Measurements from ENCODE around the gene LRRC51. TPM values are rescaled to one million over a fixed set of nuclear protein-coding genes. Genes with fewer than 3 reads are reported as not detected.

The LRRC51 gene, protein sequence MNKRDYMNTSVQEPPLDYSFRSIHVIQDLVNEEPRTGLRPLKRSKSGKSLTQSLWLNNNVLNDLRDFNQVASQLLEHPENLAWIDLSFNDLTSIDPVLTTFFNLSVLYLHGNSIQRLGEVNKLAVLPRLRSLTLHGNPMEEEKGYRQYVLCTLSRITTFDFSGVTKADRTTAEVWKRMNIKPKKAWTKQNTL
- total RNA-seq (2013): 1.1 TPM
- polyA plus RNA-seq (1 to 10 TPM; 1.3 to 1.9 (median 1.6) TPM), polyA minus RNA-seq (0.28 and 3.2 TPM in 2 replicates), total RNA-seq (0.06 to 1.1 (median 0.46) reads per million in 11 experiments)

DNA sequence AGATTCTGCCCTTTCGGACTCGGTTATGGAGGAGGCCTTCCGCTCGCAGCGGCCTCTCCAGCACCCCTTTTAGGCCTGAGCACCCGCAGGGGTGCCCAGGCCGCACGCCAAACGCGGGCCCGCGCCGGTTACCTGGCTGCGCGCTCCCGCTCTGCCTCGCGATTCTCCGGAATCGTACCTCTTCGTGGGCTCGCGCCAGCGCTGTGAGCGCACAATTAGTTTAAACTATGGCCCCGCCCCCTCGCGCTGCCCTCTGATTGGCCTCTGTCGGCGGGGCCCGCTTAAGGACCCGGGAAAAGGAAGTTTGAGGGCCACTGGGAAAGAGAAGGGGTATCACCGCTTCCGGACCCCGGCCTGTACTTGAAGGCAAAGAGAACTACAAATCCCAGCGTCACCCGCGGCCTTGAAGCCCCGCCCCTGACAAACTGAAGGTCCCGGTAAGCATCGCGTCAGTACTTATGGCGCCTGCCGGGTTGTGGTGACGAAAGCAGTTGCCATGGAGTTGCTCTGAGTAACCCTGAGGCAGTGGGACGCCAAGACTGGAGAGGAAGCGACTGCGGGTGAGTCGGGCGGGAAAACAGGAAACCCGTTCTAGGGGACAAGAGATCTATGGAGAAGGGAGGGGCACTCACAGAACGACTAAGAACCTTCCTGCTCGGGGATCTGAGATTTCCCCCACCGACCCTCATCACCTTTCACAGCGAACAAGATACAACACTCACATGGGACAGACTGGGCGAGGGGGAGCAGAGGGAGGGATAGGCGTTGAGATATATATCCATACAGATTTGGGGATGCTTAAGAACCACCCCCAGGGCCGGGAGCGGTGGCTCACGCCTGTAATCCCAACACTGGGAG, at the start of gene LRRC51, which contains the start of gene NUMA1:
LRRC51 (plus strand) TSS at position 525 of the 858 bp plus-strand sequence. CDS start 8,234 bp downstream, outside the sequence.
NUMA1 (minus strand) TSS at position 217 of the 858 bp plus-strand sequence. CDS start 44,599 bp downstream, outside the sequence.
- Mint-ChIP-seq H3K27ac (peak within 1 kb of the TSS; percentile 96 to 100 (median 98)), H3K4me3 (peak within 1 kb of the TSS; percentile 84 to 98), H3K27me3 (ENCODE audit: low read depth in 3 of 3) (no peaks in the 10 kb centered on the region), H3K9me3 (no peaks in the 10 kb centered on the region), H3K4me1 (peaks cover 47% of the 10 kb centered on the region), H3K36me3 (peaks cover 5 to 9% of the 10 kb centered on the region in 2 donors)
- peak within 1 kb of the TSS; percentile 53 to 82 for H3K27ac ChIP-seq (ENCODE audit: low read depth in 1 of 2, low read length in 2 of 2)
- peaks cover 0 to 8% of the 10 kb centered on the region in 2 donors for H3K36me3 ChIP-seq (replicated peaks in 1 of 2; ENCODE audit: control insufficient read depth in 1 of 2, insufficient read depth in 2 of 2, low read length in 2 of 2)
- intact Hi-C loops (cut with micrococcal nuclease): loop anchor here in 1 of 2 donors (2.0 kb wide), 1 partner anchor 22 kb away; the partner anchor contains the start of gene LAMTOR1
- H3K4me1 ChIP-seq (ENCODE audit: control insufficient read depth in 1 of 2, insufficient read depth in 2 of 2, low read length in 2 of 2): peaks cover 35 to 65% of the 10 kb centered on the region in 2 donors
- H2AFZ ChIP-seq (ENCODE audit: insufficient read depth, low read depth, low read length, poor library complexity, severe bottlenecking): peak within 1 kb of the TSS; percentile 89
- peak; percentile 100 for DNase-seq
- TF ChIP-seq, protein P1, sequence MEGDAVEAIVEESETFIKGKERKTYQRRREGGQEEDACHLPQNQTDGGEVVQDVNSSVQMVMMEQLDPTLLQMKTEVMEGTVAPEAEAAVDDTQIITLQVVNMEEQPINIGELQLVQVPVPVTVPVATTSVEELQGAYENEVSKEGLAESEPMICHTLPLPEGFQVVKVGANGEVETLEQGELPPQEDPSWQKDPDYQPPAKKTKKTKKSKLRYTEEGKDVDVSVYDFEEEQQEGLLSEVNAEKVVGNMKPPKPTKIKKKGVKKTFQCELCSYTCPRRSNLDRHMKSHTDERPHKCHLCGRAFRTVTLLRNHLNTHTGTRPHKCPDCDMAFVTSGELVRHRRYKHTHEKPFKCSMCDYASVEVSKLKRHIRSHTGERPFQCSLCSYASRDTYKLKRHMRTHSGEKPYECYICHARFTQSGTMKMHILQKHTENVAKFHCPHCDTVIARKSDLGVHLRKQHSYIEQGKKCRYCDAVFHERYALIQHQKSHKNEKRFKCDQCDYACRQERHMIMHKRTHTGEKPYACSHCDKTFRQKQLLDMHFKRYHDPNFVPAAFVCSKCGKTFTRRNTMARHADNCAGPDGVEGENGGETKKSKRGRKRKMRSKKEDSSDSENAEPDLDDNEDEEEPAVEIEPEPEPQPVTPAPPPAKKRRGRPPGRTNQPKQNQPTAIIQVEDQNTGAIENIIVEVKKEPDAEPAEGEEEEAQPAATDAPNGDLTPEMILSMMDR (IDR thresholded peaks at IDR 0.05): no peak
- peak within 1 kb of the TSS; percentile 65 for H3K9ac ChIP-seq (ENCODE audit: insufficient read depth, low read length, poor library complexity, severe bottlenecking)
- no peaks in the 10 kb centered on the region for H3K27me3 ChIP-seq (ENCODE audit: control insufficient read depth in 2 of 2, insufficient read depth in 2 of 2, low read length in 2 of 2)
- H3K9me3 ChIP-seq (replicated peaks in 1 of 2; ENCODE audit: control insufficient read depth in 1 of 2, insufficient read depth in 1 of 2, low read length in 2 of 2): no peaks in the 10 kb centered on the region
- under 1% methylated on average over 46 of the region's 60 CpGs for WGBS (ENCODE audit: insufficient coverage)
- peak within 1 kb of the TSS; percentile 69 to 98 (median 72) for H3K4me3 ChIP-seq (replicated peaks in 1 of 3; ENCODE audit: low read depth in 2 of 3, low read length in 3 of 3)
- H4K20me1 ChIP-seq (ENCODE audit: insufficient read depth, low read length): no peaks in the 10 kb centered on the region
- peaks cover 49% of the 10 kb centered on the region for H3K79me2 ChIP-seq (ENCODE audit: insufficient read depth, low read length)
- H3K4me2 ChIP-seq (replicated peaks; ENCODE audit: extremely low read depth, low read length, poor library complexity, severe bottlenecking): peak within 1 kb of the TSS; percentile 93

DNA sequence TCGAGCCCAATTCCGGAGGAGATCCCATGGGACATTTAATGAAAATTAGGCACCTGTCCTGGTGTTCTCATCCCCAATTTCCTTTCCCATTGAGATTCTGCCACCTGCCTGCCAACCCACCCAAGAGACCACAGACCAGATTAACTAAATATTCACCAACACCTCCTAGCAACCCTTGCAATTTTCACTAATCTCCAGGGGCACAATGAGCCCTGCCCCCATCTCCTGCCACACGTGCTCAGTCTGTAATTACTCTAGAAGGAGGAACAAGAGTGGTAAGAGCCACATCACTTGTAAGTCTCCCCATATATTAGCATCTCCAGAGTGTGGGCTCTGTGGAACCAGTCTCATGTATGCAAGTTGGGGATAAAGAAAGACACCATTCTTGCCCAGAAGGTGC, 44.0 kb upstream of the LRRC51 start:
- H2AFZ ChIP-seq (ENCODE audit: insufficient read depth, low read depth, low read length, poor library complexity, severe bottlenecking): no peak overlapping the region
- TF ChIP-seq, protein P1 (IDR thresholded peaks at IDR 0.05): no peak
- no peaks in the 10 kb centered on the region for H3K9me3 ChIP-seq (replicated peaks in 1 of 2; ENCODE audit: control insufficient read depth in 1 of 2, insufficient read depth in 1 of 2, low read length in 2 of 2)
- DNase-seq: no peak
- 100% methylated on average over 2 of the region's 3 CpGs for WGBS (ENCODE audit: insufficient coverage)
- peaks cover 32 to 49% of the 10 kb centered on the region in 2 donors for H3K36me3 Mint-ChIP-seq
- peaks cover 23 to 35% of the 10 kb centered on the region in 2 donors for H3K4me1 ChIP-seq (ENCODE audit: control insufficient read depth in 1 of 2, insufficient read depth in 2 of 2, low read length in 2 of 2)
- peaks cover 13% of the 10 kb centered on the region for H3K4me1 Mint-ChIP-seq
- intact Hi-C loops (cut with micrococcal nuclease): no loop called here
- H3K9me3 Mint-ChIP-seq: no peaks in the 10 kb centered on the region
- H3K9ac ChIP-seq (ENCODE audit: insufficient read depth, low read length, poor library complexity, severe bottlenecking): no peak overlapping the region
- H3K4me3 ChIP-seq (replicated peaks in 1 of 3; ENCODE audit: low read depth in 2 of 3, low read length in 3 of 3): no peak overlapping the region
- H3K27ac ChIP-seq (ENCODE audit: low read depth in 1 of 2, low read length in 2 of 2): peak overlapping the region in 1 of 2 donors; percentile 39
- H3K4me3 Mint-ChIP-seq: no peak overlapping the region
- peak overlapping the region in 3 of 7 donors; percentile 21 to 77 (median 45) for H3K27ac Mint-ChIP-seq
- no peaks in the 10 kb centered on the region for H3K27me3 Mint-ChIP-seq (ENCODE audit: low read depth in 3 of 3)
- no peaks in the 10 kb centered on the region for H3K27me3 ChIP-seq (ENCODE audit: control insufficient read depth in 2 of 2, insufficient read depth in 2 of 2, low read length in 2 of 2)
- peaks cover 31% of the 10 kb centered on the region for H4K20me1 ChIP-seq (ENCODE audit: insufficient read depth, low read length)
- H3K36me3 ChIP-seq (replicated peaks in 1 of 2; ENCODE audit: control insufficient read depth in 1 of 2, insufficient read depth in 2 of 2, low read length in 2 of 2): peaks cover 23 to 49% of the 10 kb centered on the region in 2 donors
- H3K4me2 ChIP-seq (replicated peaks; ENCODE audit: extremely low read depth, low read length, poor library complexity, severe bottlenecking): no peak overlapping the region
- H3K79me2 ChIP-seq (ENCODE audit: insufficient read depth, low read length): peaks cover 91% of the 10 kb centered on the region

Measured in CD14-positive monocyte (primary cell).